ENCODE measurements around the gene PSG2. TPM values are rescaled to one million over a fixed set of nuclear protein-coding genes. Genes with fewer than 3 reads are reported as not detected.
"Not testable (repeated sequence)": the region's sequence is repeated elsewhere in the genome, so short reads cannot be mapped to it uniquely, and the experiment has no call there.

Gene PSG2
- not detected for total RNA-seq

- H3K27me3 ChIP-seq; H3K4me1 ChIP-seq; intact Hi-C loops (cut with DNase I; ENCODE audit: low total_unique reads); H3K9me3 ChIP-seq; H3K4me3 ChIP-seq; DNase-seq (ENCODE audit: low spot score in 2 of 2); H3K36me3 ChIP-seq; H3K27ac ChIP-seq: not testable (repeated sequence)
Observed at GRCh38 chr19:43082601-43083000, at the start of gene PSG2. Gene PSG2, minus strand, starts transcription at chr19:43082701. Its CDS starts 132 bp downstream, at chr19:43082569.

- H3K9me3 ChIP-seq; H3K36me3 ChIP-seq; H3K4me1 ChIP-seq; H3K27me3 ChIP-seq; intact Hi-C loops (cut with DNase I; ENCODE audit: low total_unique reads); H3K4me3 ChIP-seq; H3K27ac ChIP-seq: not testable (repeated sequence)
- peak; percentile 37 to 55 for DNase-seq (ENCODE audit: low spot score in 2 of 2)
Observed at GRCh38 chr19:43131281-43131842, 48.9 kb upstream of the PSG2 start.

- H3K27me3 ChIP-seq; H3K4me1 ChIP-seq; H3K4me3 ChIP-seq; H3K36me3 ChIP-seq; H3K27ac ChIP-seq; intact Hi-C loops (cut with DNase I; ENCODE audit: low total_unique reads); DNase-seq (ENCODE audit: low spot score in 2 of 2); H3K9me3 ChIP-seq: not testable (repeated sequence)
Observed at GRCh38 chr19:43129197-43129596, 46.7 kb upstream of the PSG2 start.

GRCh38 chr19:43127336-43127735 lies 44.8 kb upstream of the PSG2 start:
- intact Hi-C loops (cut with DNase I; ENCODE audit: low total_unique reads); H3K27ac ChIP-seq: not testable (repeated sequence)

GRCh38 chr19:43126720-43127119 lies 44.2 kb upstream of the PSG2 start:
- Histone ChIP-seq H3K4me3 (no peak overlapping the region), H3K4me1 (no peaks in the 10 kb centered on the region), H3K27ac (no peak overlapping the region), H3K9me3 (no peaks in the 10 kb centered on the region), H3K27me3 (no peaks in the 10 kb centered on the region), H3K36me3 (no peaks in the 10 kb centered on the region)
- no peak for TF ChIP-seq CTCF (IDR thresholded peaks at IDR 0.05)
- no peak for TF ChIP-seq POLR2AphosphoS5 (IDR thresholded peaks at IDR 0.05)
- TF ChIP-seq POLR2A (IDR thresholded peaks at IDR 0.05) = no peak
- intact Hi-C loops (cut with DNase I; ENCODE audit: low total_unique reads) = no loop called here
- DNase-seq (ENCODE audit: low spot score in 2 of 2) = no peak

More at GRCh38 chr19:43127336-43127735, 44.8 kb upstream of the PSG2 start:
- H3K36me3 ChIP-seq; H3K4me1 ChIP-seq; DNase-seq (ENCODE audit: low spot score in 2 of 2); H3K27me3 ChIP-seq; H3K4me3 ChIP-seq; H3K9me3 ChIP-seq: not testable (repeated sequence)

- intact Hi-C loops (cut with DNase I; ENCODE audit: low total_unique reads) = no loop called here
- Histone ChIP-seq H3K36me3 (no peaks in the 10 kb centered on the region), H3K27ac (no peak overlapping the region), H3K27me3 (no peaks in the 10 kb centered on the region), H3K4me1 (no peaks in the 10 kb centered on the region), H3K9me3 (no peaks in the 10 kb centered on the region), H3K4me3 (no peak overlapping the region)
- TF ChIP-seq CTCF (IDR thresholded peaks at IDR 0.05) = no peak
- no peak for TF ChIP-seq POLR2AphosphoS5 (IDR thresholded peaks at IDR 0.05)
- TF ChIP-seq POLR2A (IDR thresholded peaks at IDR 0.05) = no peak
- no peak for DNase-seq (ENCODE audit: low spot score in 2 of 2)
Observed at GRCh38 chr19:43124360-43124759, 41.9 kb upstream of the PSG2 start.

- DNase-seq (ENCODE audit: low spot score in 2 of 2); H3K27me3 ChIP-seq; H3K4me1 ChIP-seq; H3K4me3 ChIP-seq; H3K27ac ChIP-seq; H3K36me3 ChIP-seq; intact Hi-C loops (cut with DNase I; ENCODE audit: low total_unique reads); H3K9me3 ChIP-seq: not testable (repeated sequence)
Observed at GRCh38 chr19:43120433-43121026, 38.0 kb upstream of the PSG2 start.

GRCh38 chr19:43119526-43119925 lies 37.0 kb upstream of the PSG2 start:
- H3K36me3 ChIP-seq; H3K27ac ChIP-seq; H3K4me3 ChIP-seq; H3K9me3 ChIP-seq; H3K27me3 ChIP-seq; intact Hi-C loops (cut with DNase I; ENCODE audit: low total_unique reads); H3K4me1 ChIP-seq; DNase-seq (ENCODE audit: low spot score in 2 of 2): not testable (repeated sequence)

- H3K4me3 ChIP-seq; DNase-seq (ENCODE audit: low spot score in 2 of 2); H3K36me3 ChIP-seq; H3K27me3 ChIP-seq; intact Hi-C loops (cut with DNase I; ENCODE audit: low total_unique reads); H3K9me3 ChIP-seq; H3K4me1 ChIP-seq; H3K27ac ChIP-seq: not testable (repeated sequence)
Observed at GRCh38 chr19:43116421-43116820, 33.9 kb upstream of the PSG2 start.

GRCh38 chr19:43115548-43115947 lies 33.0 kb upstream of the PSG2 start:
- DNase-seq (ENCODE audit: low spot score in 2 of 2); H3K27ac ChIP-seq; H3K4me3 ChIP-seq; H3K4me1 ChIP-seq; intact Hi-C loops (cut with DNase I; ENCODE audit: low total_unique reads); H3K9me3 ChIP-seq; H3K27me3 ChIP-seq; H3K36me3 ChIP-seq: not testable (repeated sequence)

- H3K36me3 ChIP-seq; H3K4me1 ChIP-seq; H3K9me3 ChIP-seq; H3K4me3 ChIP-seq; H3K27ac ChIP-seq; intact Hi-C loops (cut with DNase I; ENCODE audit: low total_unique reads); H3K27me3 ChIP-seq; DNase-seq (ENCODE audit: low spot score in 2 of 2): not testable (repeated sequence)
Observed at GRCh38 chr19:43115064-43115463, 32.6 kb upstream of the PSG2 start.

Data from breast epithelium (tissue), 4 donors.